Tibial nerve (tissue), 4 donors: Measurements from ENCODE around the gene HMX1. TPM values are rescaled to one million over a fixed set of nuclear protein-coding genes. Genes with fewer than 3 reads are reported as not detected.

Experiments used
- DNase-seq, 2 donors: peaks; one replicate each; pipeline ENCODE4 v3.0.0-alpha.2; 2019; ENCODE audit warnings: low spot score in 2 of 2
- H3K27ac ChIP-seq, 4 donors: fragments of 200-600 bp; sonication (generic) in 3 of 4; one replicate each; pipeline ENCODE4 v1.5.1; 2017 to 2019; ENCODE audit warnings: mild to moderate bottlenecking in 1 of 4
- H3K27me3 ChIP-seq, 2 donors: fragments of 200-600 bp; sonication (generic) in 1 of 2; one replicate each; pipeline versions ENCODE4 v1.5.1 to v1.6.0; 2017 to 2019
- H3K36me3 ChIP-seq, 3 donors: fragments of 200-600 bp; sonication (generic); one replicate each; pipeline ENCODE4 v1.5.1; 2018 to 2019
- H3K4me1 ChIP-seq, 4 donors: fragments of 200-600 bp; sonication (generic) in 3 of 4; one replicate each; pipeline ENCODE4 v1.5.1; 2017 to 2019
- H3K4me3 ChIP-seq, 4 donors: fragments of 200-600 bp; sonication (generic) in 3 of 4; one replicate each; pipeline ENCODE4 v1.5.1; 2017 to 2019; ENCODE audit warnings: mild to moderate bottlenecking in 1 of 4, moderate library complexity in 1 of 4
- H3K9me3 ChIP-seq, 4 donors: fragments of 200-600 bp; sonication (generic) in 3 of 4; one replicate each; pipeline ENCODE4 v1.5.1; 2017 to 2019
- EP300 ChIP-seq, 2 donors: sonication (generic); formaldehyde crosslinking; IDR thresholded peaks; one replicate each; pipeline ENCODE4 v1.6.1; 2017; ENCODE audit warnings: antibody characterized with exemption in 2 of 2, mild to moderate bottlenecking in 1 of 2
- POLR2A ChIP-seq, 2 donors: fragments of 450-650 bp; IDR thresholded peaks; one replicate each; pipeline ENCODE4 v1.6.1; 2017; ENCODE audit warnings: antibody characterized with exemption in 2 of 2, mild to moderate bottlenecking in 2 of 2, moderate library complexity in 2 of 2
- WGBS, 2 donors: methylation state at CpG; one replicate each; pipeline ENCODE4 v1.1.5; 2018; 5-methylcytosine and 5-hydroxymethylcytosine counted together
- total RNA-seq, 4 donors: library from RNA; depleted of rRNA; stranded (reverse); fragments of >200 nt; gene quantifications; one replicate each; pipeline ENCODE4 v1.1.0, GENCODE V29; 2016
- TF ChIP-seq, protein P1 (sequence below), 5 experiments: fragments of 200-600 bp in 3 of 5; fragments of 450-650 bp in 2 of 5; sonication (generic) in 3 of 5; IDR thresholded peaks; one replicate each; pipeline ENCODE4 v1.5.1; 2016 to 2019; ENCODE audit warnings: antibody characterized with exemption in 5 of 5, mild to moderate bottlenecking in 3 of 5, moderate library complexity in 2 of 5

Gene HMX1
- total RNA-seq, 4 donors from 2014 or later: 0.21 TPM; not detected in 3

DNA sequence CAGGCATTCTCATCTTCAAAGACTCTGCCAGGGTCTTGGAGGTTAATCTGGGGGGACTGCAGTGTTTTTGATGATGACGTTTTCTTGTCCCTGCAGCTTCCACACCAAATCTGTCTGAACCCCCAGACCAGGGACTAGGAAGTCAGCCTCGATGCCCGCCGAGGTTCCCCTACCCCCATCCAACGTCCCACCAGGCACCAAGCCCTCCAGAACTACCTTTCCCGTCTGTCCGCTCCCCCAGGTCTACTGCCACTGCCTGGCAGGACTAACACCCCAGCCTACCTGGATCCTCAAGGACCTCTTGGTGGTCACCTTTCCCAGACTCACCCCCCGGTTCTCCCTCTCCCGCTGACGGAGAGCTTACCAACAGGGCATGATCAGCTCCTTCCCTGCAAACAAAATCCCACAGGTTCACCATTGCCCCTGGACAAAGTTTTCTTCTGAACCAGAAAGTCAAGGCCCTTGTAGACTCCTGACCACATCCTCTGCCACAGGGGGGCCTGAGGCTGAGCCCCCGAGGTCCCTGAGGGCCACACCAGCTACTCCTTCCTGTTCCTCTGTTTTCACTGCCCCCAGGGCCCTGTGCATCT is 40.9 kb downstream of the HMX1 start:
- Histone ChIP-seq H3K27ac (no peak overlapping the region), H3K27me3 (no peaks in the 10 kb centered on the region), H3K36me3 (no peaks in the 10 kb centered on the region), H3K4me1 (no peaks in the 10 kb centered on the region), H3K9me3 (peaks cover 0 to 27% (median 0%) of the 10 kb centered on the region in 4 donors), H3K4me3 (no peak overlapping the region)
- DNase-seq: no peak
- TF ChIP-seq POLR2A (IDR thresholded peaks at IDR 0.05) (no peak), EP300 (IDR thresholded peaks at IDR 0.05) (no peak)
- TF ChIP-seq, protein P1, sequence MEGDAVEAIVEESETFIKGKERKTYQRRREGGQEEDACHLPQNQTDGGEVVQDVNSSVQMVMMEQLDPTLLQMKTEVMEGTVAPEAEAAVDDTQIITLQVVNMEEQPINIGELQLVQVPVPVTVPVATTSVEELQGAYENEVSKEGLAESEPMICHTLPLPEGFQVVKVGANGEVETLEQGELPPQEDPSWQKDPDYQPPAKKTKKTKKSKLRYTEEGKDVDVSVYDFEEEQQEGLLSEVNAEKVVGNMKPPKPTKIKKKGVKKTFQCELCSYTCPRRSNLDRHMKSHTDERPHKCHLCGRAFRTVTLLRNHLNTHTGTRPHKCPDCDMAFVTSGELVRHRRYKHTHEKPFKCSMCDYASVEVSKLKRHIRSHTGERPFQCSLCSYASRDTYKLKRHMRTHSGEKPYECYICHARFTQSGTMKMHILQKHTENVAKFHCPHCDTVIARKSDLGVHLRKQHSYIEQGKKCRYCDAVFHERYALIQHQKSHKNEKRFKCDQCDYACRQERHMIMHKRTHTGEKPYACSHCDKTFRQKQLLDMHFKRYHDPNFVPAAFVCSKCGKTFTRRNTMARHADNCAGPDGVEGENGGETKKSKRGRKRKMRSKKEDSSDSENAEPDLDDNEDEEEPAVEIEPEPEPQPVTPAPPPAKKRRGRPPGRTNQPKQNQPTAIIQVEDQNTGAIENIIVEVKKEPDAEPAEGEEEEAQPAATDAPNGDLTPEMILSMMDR (IDR thresholded peaks at IDR 0.05): no peak
- 78 to 85% methylated on average over 11 of the region's 11 CpGs for WGBS, 2 donors

DNA sequence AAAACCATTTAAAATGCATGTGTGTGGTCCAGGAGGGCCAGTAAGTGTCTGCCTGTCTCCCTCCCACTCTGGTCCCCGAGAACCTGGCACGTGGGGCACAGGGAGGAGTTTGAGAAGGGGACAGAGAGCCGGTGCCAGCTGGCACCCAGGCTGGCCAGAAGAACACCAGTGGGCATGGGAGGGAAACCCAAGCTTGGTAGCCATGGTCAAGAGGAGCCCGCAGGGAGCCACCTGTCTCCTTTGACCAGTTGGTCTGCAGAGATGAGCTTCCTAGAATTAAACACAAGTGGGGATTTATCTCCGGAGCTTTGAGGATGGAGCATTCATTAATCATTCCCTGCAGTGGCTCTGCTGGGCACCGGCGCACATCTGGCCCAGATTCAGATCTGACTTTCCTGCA is 41.6 kb downstream of the HMX1 start:
- DNase-seq: no peak
- peaks cover 0 to 27% (median 0%) of the 10 kb centered on the region in 4 donors for H3K9me3 ChIP-seq
- WGBS, 2 donors: 62 to 81% methylated on average over 5 to 7 of the region's 7 CpGs
- H3K36me3 ChIP-seq: no peaks in the 10 kb centered on the region
- H3K4me3 ChIP-seq: no peak overlapping the region
- no peaks in the 10 kb centered on the region for H3K27me3 ChIP-seq
- no peaks in the 10 kb centered on the region for H3K4me1 ChIP-seq
- TF ChIP-seq, protein P1 (IDR thresholded peaks at IDR 0.05): no peak
- TF ChIP-seq POLR2A (IDR thresholded peaks at IDR 0.05): no peak
- TF ChIP-seq EP300 (IDR thresholded peaks at IDR 0.05): no peak
- H3K27ac ChIP-seq: no peak overlapping the region

DNA sequence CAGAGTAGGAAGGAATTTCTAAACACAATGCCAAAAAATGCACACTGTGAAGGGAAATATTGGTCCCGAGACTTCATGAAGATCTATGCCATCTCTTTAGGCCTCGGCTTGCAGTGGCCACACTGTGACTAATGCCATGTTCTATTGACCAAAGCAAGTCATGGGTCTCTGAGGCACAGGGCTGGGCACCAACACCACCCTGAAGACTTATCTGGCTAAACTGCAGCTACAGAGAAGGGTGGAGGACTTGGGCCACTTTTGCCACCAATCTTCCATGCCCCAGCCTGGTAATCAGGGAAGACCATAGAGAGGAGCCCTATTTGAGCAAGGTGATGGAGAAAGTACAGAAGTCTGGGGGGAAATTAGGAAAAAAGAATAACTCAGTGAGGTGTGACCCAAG is 42.1 kb downstream of the HMX1 start:
- 74 to 75% methylated on average over 2 of the region's 2 CpGs for WGBS, 2 donors
- no peak for DNase-seq
- Histone ChIP-seq H3K4me3 (no peak overlapping the region), H3K9me3 (peaks cover 0 to 25% (median 2%) of the 10 kb centered on the region in 4 donors), H3K36me3 (no peaks in the 10 kb centered on the region), H3K4me1 (no peaks in the 10 kb centered on the region), H3K27ac (no peak overlapping the region), H3K27me3 (no peaks in the 10 kb centered on the region)
- no peak for TF ChIP-seq EP300 (IDR thresholded peaks at IDR 0.05)

DNA sequence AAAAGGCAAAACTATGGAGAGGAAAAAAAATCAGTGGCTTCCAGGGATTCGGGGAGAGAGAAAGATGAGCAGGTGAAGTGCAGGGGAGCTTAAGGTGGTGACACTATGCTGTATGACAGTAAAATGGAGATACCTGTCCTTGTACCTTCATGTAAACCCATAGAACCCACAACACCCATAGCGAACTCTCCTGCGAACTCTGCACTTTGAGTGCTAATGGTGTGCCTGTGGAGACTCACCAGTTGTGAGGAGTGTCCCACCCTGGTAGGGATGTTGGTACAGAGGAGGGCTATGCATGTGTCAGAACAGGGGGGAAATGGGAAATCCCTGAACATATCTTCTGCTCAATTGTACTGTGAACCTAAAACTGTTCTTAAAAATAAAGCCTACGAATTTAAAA is 42.8 kb downstream of the HMX1 start:
- DNase-seq: no peak
- TF ChIP-seq EP300 (IDR thresholded peaks at IDR 0.05) (no peak), POLR2A (IDR thresholded peaks at IDR 0.05) (no peak)
- TF ChIP-seq, protein P1 (IDR thresholded peaks at IDR 0.05): no peak
- H3K4me1 ChIP-seq: no peaks in the 10 kb centered on the region

DNA sequence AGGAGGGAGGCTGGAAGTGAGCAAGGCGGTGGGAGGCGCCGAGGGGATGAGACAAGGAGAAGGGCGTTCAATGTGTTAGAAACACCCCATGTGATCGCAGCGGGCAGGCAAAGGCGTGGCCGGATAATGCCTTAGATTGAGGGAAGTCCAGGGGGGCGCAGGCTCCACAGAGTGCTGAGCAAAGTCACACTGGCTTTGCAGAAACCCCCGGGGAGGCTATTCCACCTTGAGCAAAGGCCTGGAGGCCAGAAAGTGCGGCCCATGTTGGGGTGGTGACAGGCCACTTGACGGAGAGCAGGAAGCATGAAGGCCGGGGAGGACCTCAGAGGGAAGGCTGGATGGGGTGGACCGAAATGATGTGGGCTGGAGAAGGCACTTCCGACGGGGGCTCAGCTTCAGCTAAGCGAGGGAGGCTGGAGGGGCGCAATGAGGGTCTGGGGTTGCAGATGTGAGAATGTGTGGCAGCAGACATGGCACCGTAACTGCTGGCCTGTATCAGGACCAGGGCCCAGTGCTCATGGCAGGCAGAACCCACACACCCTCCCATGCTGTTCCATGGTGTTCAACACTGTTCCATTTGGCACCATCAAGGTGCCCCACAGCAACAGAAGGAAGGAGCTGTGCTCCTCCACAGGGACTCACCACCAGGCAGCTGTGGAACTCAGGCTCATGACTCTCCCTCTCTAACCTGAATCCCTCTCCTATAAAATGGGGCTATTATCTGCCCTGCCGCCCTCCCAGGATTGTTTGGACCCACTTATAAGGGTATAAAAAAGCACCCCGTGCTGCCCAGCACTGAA is 50.3 kb downstream of the HMX1 start:
- Histone ChIP-seq H3K36me3 (no peaks in the 10 kb centered on the region), H3K27me3 (no peaks in the 10 kb centered on the region), H3K4me3 (no peak overlapping the region), H3K27ac (no peak overlapping the region), H3K4me1 (no peaks in the 10 kb centered on the region), H3K9me3 (peaks cover 0 to 23% (median 2%) of the 10 kb centered on the region in 4 donors)
- no peak for TF ChIP-seq POLR2A (IDR thresholded peaks at IDR 0.05)
- no peak for TF ChIP-seq EP300 (IDR thresholded peaks at IDR 0.05)
- TF ChIP-seq, protein P1 (IDR thresholded peaks at IDR 0.05): no peak
- 77 to 80% methylated on average over 21 of the region's 21 CpGs for WGBS, 2 donors
- DNase-seq: no peak

More for the DNA sequence above, 42.8 kb downstream of the HMX1 start:
- Histone ChIP-seq H3K4me3 (no peak overlapping the region), H3K9me3 (peaks cover 0 to 24% (median 2%) of the 10 kb centered on the region in 4 donors), H3K27ac (no peak overlapping the region), H3K36me3 (no peaks in the 10 kb centered on the region), H3K27me3 (no peaks in the 10 kb centered on the region)
- 75 to 82% methylated on average over 4 of the region's 4 CpGs for WGBS, 2 donors
